ENCODE results near the gene SRGAP1.

The SRGAP1 gene

GRCh38 chr12:63997198-63997597, 152.7 kb downstream of the SRGAP1 start:
- no peak for DNase-seq (ENCODE audit: extremely low read depth, low read depth)
- TF ChIP-seq, protein P1, sequence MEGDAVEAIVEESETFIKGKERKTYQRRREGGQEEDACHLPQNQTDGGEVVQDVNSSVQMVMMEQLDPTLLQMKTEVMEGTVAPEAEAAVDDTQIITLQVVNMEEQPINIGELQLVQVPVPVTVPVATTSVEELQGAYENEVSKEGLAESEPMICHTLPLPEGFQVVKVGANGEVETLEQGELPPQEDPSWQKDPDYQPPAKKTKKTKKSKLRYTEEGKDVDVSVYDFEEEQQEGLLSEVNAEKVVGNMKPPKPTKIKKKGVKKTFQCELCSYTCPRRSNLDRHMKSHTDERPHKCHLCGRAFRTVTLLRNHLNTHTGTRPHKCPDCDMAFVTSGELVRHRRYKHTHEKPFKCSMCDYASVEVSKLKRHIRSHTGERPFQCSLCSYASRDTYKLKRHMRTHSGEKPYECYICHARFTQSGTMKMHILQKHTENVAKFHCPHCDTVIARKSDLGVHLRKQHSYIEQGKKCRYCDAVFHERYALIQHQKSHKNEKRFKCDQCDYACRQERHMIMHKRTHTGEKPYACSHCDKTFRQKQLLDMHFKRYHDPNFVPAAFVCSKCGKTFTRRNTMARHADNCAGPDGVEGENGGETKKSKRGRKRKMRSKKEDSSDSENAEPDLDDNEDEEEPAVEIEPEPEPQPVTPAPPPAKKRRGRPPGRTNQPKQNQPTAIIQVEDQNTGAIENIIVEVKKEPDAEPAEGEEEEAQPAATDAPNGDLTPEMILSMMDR (IDR thresholded peaks at IDR 0.05; ENCODE audit: low read depth, low read length) = no peak

DNA sequence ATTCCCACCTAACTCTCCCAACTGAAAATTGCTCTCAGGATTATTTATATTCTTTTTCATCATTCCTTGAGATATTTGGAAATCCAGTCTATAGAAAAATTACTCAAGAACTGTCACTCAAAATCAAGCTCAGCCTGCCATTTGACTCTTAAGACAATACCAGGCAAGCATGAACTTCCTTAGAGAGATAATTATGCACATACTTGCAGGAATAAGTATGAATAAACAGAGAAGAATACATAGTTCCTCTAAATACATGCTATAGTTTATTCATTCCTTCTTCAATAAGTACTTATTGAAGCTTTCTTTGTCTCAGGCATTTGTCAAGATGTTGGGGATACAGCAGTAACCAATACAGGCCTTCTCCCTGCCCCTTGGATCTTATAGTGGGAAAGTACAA, 154.1 kb downstream of the SRGAP1 start:
- no peak for DNase-seq (ENCODE audit: extremely low read depth, low read depth)
- TF ChIP-seq, protein P1 (IDR thresholded peaks at IDR 0.05; ENCODE audit: low read depth, low read length) = no peak

GRCh38 chr12:63999853-64000252, 155.4 kb downstream of the SRGAP1 start:
- TF ChIP-seq, protein P1 (IDR thresholded peaks at IDR 0.05; ENCODE audit: low read depth, low read length) = no peak
- no peak for DNase-seq (ENCODE audit: extremely low read depth, low read depth)

DNA sequence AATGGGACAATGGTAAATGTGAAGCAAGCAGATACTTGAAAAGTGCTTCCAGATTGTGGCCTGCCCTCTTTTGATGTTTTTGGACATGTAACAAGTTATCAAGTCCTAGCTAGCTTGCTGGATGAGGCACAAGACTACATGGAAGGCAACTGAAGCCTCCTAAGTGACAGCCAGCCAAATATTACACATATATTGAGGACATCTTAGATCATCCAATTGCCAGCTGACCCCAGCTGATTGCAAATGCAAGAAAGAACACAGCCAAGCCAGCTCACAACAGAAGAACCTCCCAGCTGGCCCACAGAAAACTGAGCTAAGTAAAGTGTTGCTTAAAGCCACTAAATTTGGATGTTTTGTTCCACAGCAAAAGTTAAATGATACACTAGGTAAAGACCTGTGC, 156.9 kb downstream of the SRGAP1 start:
- TF ChIP-seq, protein P1 (IDR thresholded peaks at IDR 0.05; ENCODE audit: low read depth, low read length) = no peak

DNA sequence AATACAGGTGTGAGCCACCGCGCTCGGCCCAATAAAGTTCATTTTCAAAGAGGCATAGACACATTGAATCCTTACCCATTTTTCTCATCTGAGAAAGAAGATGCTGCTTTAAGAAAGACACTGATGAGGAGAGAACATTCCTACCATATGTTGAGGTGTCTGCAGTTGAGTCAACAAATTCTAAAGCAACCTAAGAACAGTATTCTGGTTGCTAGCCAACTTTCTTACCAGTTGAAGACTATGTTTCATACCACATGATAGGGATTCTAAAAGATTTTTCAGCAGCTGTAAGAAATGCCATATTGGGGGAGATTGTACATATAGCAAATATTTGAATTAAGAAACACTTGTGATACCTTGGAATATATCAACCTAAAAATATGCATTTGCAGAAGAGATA, 160.1 kb downstream of the SRGAP1 start:
- no peak for DNase-seq (ENCODE audit: extremely low read depth, low read depth)
- TF ChIP-seq, protein P1 (IDR thresholded peaks at IDR 0.05; ENCODE audit: low read depth, low read length) = no peak

More for the DNA sequence above, 156.9 kb downstream of the SRGAP1 start:
- DNase-seq (ENCODE audit: extremely low read depth, low read depth) = no peak

DNA sequence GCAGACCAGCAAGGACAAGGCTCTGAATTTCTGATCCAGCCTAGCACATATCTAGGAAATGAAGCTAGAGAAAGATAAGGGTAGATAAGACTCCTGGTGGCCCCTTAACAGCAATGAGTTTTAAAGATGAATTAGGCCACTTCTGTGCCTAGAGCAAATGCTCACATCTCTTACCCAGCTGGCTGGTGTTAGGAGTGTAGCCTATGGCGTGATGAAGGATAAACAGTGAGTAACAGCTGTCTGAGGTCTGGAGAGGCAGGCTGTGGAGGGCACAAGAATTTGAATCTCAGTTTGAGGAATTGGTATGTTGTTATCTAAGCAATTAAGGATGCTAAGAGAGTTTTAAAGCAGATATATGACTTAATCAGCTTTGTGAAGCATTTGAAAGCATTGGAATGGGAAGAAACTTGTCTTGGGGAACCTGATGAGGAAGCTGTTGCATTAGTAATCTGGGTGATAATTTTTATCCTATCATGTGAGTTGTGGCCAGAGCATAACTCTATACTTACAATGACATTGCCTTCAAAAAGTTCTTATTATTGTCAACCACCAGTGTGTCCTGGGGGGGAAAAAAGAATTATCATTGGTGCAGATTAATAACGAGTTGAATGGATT, 161.8 kb downstream of the SRGAP1 start:
- DNase-seq (ENCODE audit: extremely low read depth, low read depth) = no peak
- TF ChIP-seq, protein P1 (IDR thresholded peaks at IDR 0.05; ENCODE audit: low read depth, low read length) = no peak

DNA sequence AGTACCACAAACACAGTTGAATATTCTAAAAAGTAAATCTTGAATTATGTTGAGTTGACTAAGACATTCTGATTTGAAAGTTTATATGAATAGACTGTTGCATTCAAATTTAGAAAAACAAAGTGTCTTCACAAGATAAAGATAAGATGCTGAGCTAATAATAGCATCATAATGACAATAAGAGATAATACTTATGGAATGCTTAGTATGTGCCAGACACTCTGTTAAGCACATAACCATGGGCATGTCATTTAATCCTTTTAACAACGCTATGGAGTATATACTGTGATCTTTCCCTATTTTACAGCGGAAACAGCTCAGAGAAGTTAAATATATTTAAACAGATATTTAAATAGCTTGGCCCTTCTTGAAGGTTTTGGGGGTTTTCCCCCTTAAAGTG, 163.4 kb downstream of the SRGAP1 start:
- DNase-seq (ENCODE audit: extremely low read depth, low read depth) = no peak
- TF ChIP-seq, protein P1 (IDR thresholded peaks at IDR 0.05; ENCODE audit: low read depth, low read length) = no peak
